CMK (cell line): ENCODE measurements around the gene MTHFS.

Experiments used
- DNase-seq: peaks from one replicate; pipeline ENCODE4 v3.0.0-alpha.2; 2010; ENCODE audit warnings: low read depth

The MTHFS gene

GRCh38 chr15:79812541-79812940, 84.3 kb downstream of the MTHFS start:
- DNase-seq = no peak

- no peak for DNase-seq
Observed at GRCh38 chr15:79811406-79812405, 85.1 kb downstream of the MTHFS start.

GRCh38 chr15:79804838-79805237, 92.0 kb downstream of the MTHFS start:
- no peak for DNase-seq

- DNase-seq = no peak
Observed at GRCh38 chr15:79798311-79798710, 98.5 kb downstream of the MTHFS start.
